Stimulated activated CD8-positive, alpha-beta memory T cell treated with anti-CD3 and anti-CD28 coated beads, Interleukin-2, amount 100 ng/mL, for 1 hour (primary cell): Measurements from ENCODE around the gene SMAD3.

ENCODE experiments used
- DNase-seq, 2 donors: peaks; one replicate each; pipeline ENCODE4 v3.0.0-alpha.2; 2020; ENCODE audit warnings: low read depth in 2 of 2

The SMAD3 gene

GRCh38 chr15:67196672-67197363, 131.4 kb downstream of the SMAD3 start:
- no peak for DNase-seq

GRCh38 chr15:67197364-67197695, 131.9 kb downstream of the SMAD3 start:
- no peak for DNase-seq

GRCh38 chr15:67198157-67198754, 132.9 kb downstream of the SMAD3 start:
- DNase-seq = no peak

- DNase-seq = no peak
Observed at GRCh38 chr15:67199391-67199790, 134.0 kb downstream of the SMAD3 start.

- DNase-seq = no peak
Observed at GRCh38 chr15:67199881-67200763, 134.7 kb downstream of the SMAD3 start.

GRCh38 chr15:67201136-67201535, 135.7 kb downstream of the SMAD3 start:
- no peak for DNase-seq

GRCh38 chr15:67202091-67202490, 136.7 kb downstream of the SMAD3 start:
- no peak for DNase-seq

- DNase-seq = no peak
Observed at GRCh38 chr15:67202991-67203390, 137.6 kb downstream of the SMAD3 start.

- DNase-seq = no peak
Observed at GRCh38 chr15:67207555-67208207, 142.3 kb downstream of the SMAD3 start.

- DNase-seq = no peak
Observed at GRCh38 chr15:67208396-67208795, 143.0 kb downstream of the SMAD3 start.

GRCh38 chr15:67210555-67211168, 145.3 kb downstream of the SMAD3 start:
- DNase-seq = no peak

GRCh38 chr15:67212684-67213367, 147.4 kb downstream of the SMAD3 start:
- no peak for DNase-seq

GRCh38 chr15:67215102-67215501, 149.7 kb downstream of the SMAD3 start:
- DNase-seq = no peak

GRCh38 chr15:67216859-67217258, 151.5 kb downstream of the SMAD3 start:
- DNase-seq = no peak

GRCh38 chr15:67218428-67218827, 153.0 kb downstream of the SMAD3 start:
- DNase-seq = no peak

GRCh38 chr15:67219288-67219687, 153.9 kb downstream of the SMAD3 start:
- no peak for DNase-seq

GRCh38 chr15:67224889-67225288, 159.5 kb downstream of the SMAD3 start:
- no peak for DNase-seq

- no peak for DNase-seq
Observed at GRCh38 chr15:67225336-67225735, 159.9 kb downstream of the SMAD3 start.

- no peak for DNase-seq
Observed at GRCh38 chr15:67227431-67227830, 162.0 kb downstream of the SMAD3 start.

GRCh38 chr15:67227846-67228245, 162.4 kb downstream of the SMAD3 start:
- DNase-seq = no peak

GRCh38 chr15:67228286-67228685, 162.9 kb downstream of the SMAD3 start:
- DNase-seq = no peak
